Liver (tissue), 9 donors: Measurements from ENCODE around the gene TFF3. TPM values are rescaled to one million over a fixed set of nuclear protein-coding genes. Genes with fewer than 3 reads are reported as not detected.

Experiments
- DNase-seq: peaks from one replicate; pipeline ENCODE4 v3.0.0-alpha.2; 2017; ENCODE audit warnings: low spot score
- H3K27ac ChIP-seq, 2 donors: one replicate each; pipeline ENCODE4 v1.7.0; 2013; ENCODE audit warnings: inconsistent platforms in 2 of 2, low read length in 2 of 2, control low read depth in 1 of 2, low read depth in 1 of 2, mild to moderate bottlenecking in 1 of 2
- H3K27me3 ChIP-seq, 4 donors: one replicate each; pipeline versions ENCODE4 v1.6.1 to v1.7.0; 2013; ENCODE audit warnings: low read length in 3 of 4, inconsistent platforms in 1 of 4, mild to moderate bottlenecking in 1 of 4, moderate library complexity in 1 of 4; ENCODE audit not compliant: control insufficient read depth in 4 of 4, insufficient read depth in 4 of 4
- H3K36me3 ChIP-seq, 4 donors: one replicate each; pipeline versions ENCODE4 v1.6.1 to v1.7.0; 2013; ENCODE audit warnings: low read length in 3 of 4, mild to moderate bottlenecking in 3 of 4, low read depth in 1 of 4, moderate library complexity in 1 of 4; ENCODE audit not compliant: control insufficient read depth in 4 of 4, insufficient read depth in 3 of 4
- H3K4me1 ChIP-seq, 4 donors: one replicate each; pipeline versions ENCODE4 v1.6.1 to v1.7.0; 2013; ENCODE audit warnings: low read length in 3 of 4, mild to moderate bottlenecking in 3 of 4, moderate library complexity in 1 of 4; ENCODE audit not compliant: control insufficient read depth in 4 of 4, insufficient read depth in 4 of 4
- H3K4me3 ChIP-seq, 3 donors: one replicate each; pipeline versions ENCODE4 v1.6.1 to v1.7.0; 2013; ENCODE audit warnings: low read length in 3 of 3, control low read depth in 1 of 3, low read depth in 1 of 3, mild to moderate bottlenecking in 1 of 3
- H3K9ac ChIP-seq, 2 donors: one replicate each; pipeline ENCODE4 v1.7.0; 2013; ENCODE audit warnings: low read length in 2 of 2, mild to moderate bottlenecking in 2 of 2, moderate library complexity in 2 of 2, control low read depth in 1 of 2, low read depth in 1 of 2
- H3K9me3 ChIP-seq, 4 donors: one replicate each; pipeline versions ENCODE4 v1.6.1 to v1.7.0; 2013; ENCODE audit warnings: low read length in 3 of 4; ENCODE audit not compliant: control insufficient read depth in 4 of 4
- EGR1 ChIP-seq, 2 donors: IDR thresholded peaks; 2 replicates each; pipeline ENCODE4 v1.6.1; 2016 to 2018; ENCODE audit warnings: antibody characterized with exemption in 2 of 2, low read depth in 2 of 2
- FOXA1 ChIP-seq: IDR thresholded peaks from 2 replicates; pipeline ENCODE4 v1.6.1; 2016; ENCODE audit warnings: antibody characterized with exemption
- FOXA2 ChIP-seq: IDR thresholded peaks from 2 replicates; pipeline ENCODE4 v1.6.1; 2016; ENCODE audit warnings: antibody characterized with exemption
- GABPA ChIP-seq, 2 donors: IDR thresholded peaks in 1 of 2; conservative IDR thresholded peaks in 1 of 2; 2 replicates each; pipeline ENCODE4 v1.6.1; 2016; ENCODE audit warnings: antibody characterized with exemption in 2 of 2, mild to moderate bottlenecking in 1 of 2, moderate library complexity in 1 of 2
- HNF4A ChIP-seq, 2 donors: conservative IDR thresholded peaks; 2 replicates each; pipeline ENCODE4 v1.6.1; 2016; ENCODE audit warnings: antibody characterized with exemption in 2 of 2, mild to moderate bottlenecking in 2 of 2
- HNF4G ChIP-seq: IDR thresholded peaks from 2 replicates; pipeline ENCODE4 v1.6.1; 2016; ENCODE audit warnings: antibody characterized with exemption
- JUND ChIP-seq, 2 donors: IDR thresholded peaks; 2 replicates each; pipeline ENCODE4 v1.6.1; 2016; ENCODE audit warnings: antibody characterized with exemption in 2 of 2
- RAD21 ChIP-seq, 2 donors: IDR thresholded peaks; 2 replicates each; pipeline ENCODE4 v1.6.1; 2016; ENCODE audit warnings: antibody characterized with exemption in 2 of 2, mild to moderate bottlenecking in 2 of 2
- RXRA ChIP-seq, 2 donors: IDR thresholded peaks; 2 replicates each; pipeline ENCODE4 v1.6.1; 2017 to 2018; ENCODE audit warnings: antibody characterized with exemption in 2 of 2, mild to moderate bottlenecking in 1 of 2
- SP1 ChIP-seq: IDR thresholded peaks from 2 replicates; pipeline ENCODE4 v1.6.1; 2018; ENCODE audit warnings: antibody characterized with exemption, mild to moderate bottlenecking
- TAF1 ChIP-seq: conservative IDR thresholded peaks from 2 replicates; pipeline ENCODE4 v1.6.1; 2016; ENCODE audit warnings: antibody characterized with exemption, mild to moderate bottlenecking
- YY1 ChIP-seq: IDR thresholded peaks from 2 replicates; pipeline ENCODE4 v1.6.1; 2016; ENCODE audit warnings: antibody characterized with exemption, mild to moderate bottlenecking
- WGBS: extraction: QIAGEN DNeasy Blood & Tissue Kit; methylation state at CpG from one replicate; pipeline ENCODE4 v1.1.7; 2013; 5-methylcytosine and 5-hydroxymethylcytosine counted together
- polyA plus RNA-seq, 2 donors: library from polyadenylated mRNA; stranded (reverse) in 1 of 2; unstranded in 1 of 2; fragments of 200-250 nt in 1 of 2; fragments of >200 nt in 1 of 2; fragmentation: Nextera tagmentation in 1 of 2; extraction: Ambion mirVana in 1 of 2; gene quantifications; one replicate each; pipeline versions ENCODE4 v1.2.1 to v1.2.3, GENCODE V29; 2013 to 2015
- total RNA-seq, 2 donors: library from RNA; depleted of rRNA; stranded (reverse); fragments of >200 nt; gene quantifications; one replicate each; pipeline ENCODE4 v1.2.3, GENCODE V29; 2014
- TF ChIP-seq, protein P1 (sequence below): IDR thresholded peaks from 2 replicates; pipeline ENCODE4 v1.6.1; 2016; ENCODE audit warnings: antibody characterized with exemption
- TF ChIP-seq, protein P2 (sequence below): IDR thresholded peaks from 2 replicates; pipeline ENCODE4 v1.6.1; 2016; ENCODE audit warnings: antibody characterized with exemption
- TF ChIP-seq, protein P3 (sequence below): IDR thresholded peaks from 2 replicates; pipeline ENCODE4 v1.6.1; 2016; ENCODE audit warnings: antibody characterized with exemption
- TF ChIP-seq, protein P4 (sequence below): IDR thresholded peaks from 2 replicates; pipeline ENCODE4 v1.6.1; 2016; ENCODE audit warnings: antibody characterized with exemption, mild to moderate bottlenecking
- TF ChIP-seq, protein P5 (sequence below): fragments of 150-350 bp; IDR thresholded peaks from 2 replicates; pipeline ENCODE4 v1.5.1; 2017; ENCODE audit warnings: improper control_type of control experiment, low read depth, low read length; ENCODE audit not compliant: missing input control
- donor health status: healthy.
- donor health status: healthy.
- donor health status: healthy.
- donor health status: healthy.
- donor health status: healthy.

TFF3 gene
- total and polyA plus RNA-seq, 4 donors, result 0.09 to 4.1 (median 1.5) TPM

DNA sequence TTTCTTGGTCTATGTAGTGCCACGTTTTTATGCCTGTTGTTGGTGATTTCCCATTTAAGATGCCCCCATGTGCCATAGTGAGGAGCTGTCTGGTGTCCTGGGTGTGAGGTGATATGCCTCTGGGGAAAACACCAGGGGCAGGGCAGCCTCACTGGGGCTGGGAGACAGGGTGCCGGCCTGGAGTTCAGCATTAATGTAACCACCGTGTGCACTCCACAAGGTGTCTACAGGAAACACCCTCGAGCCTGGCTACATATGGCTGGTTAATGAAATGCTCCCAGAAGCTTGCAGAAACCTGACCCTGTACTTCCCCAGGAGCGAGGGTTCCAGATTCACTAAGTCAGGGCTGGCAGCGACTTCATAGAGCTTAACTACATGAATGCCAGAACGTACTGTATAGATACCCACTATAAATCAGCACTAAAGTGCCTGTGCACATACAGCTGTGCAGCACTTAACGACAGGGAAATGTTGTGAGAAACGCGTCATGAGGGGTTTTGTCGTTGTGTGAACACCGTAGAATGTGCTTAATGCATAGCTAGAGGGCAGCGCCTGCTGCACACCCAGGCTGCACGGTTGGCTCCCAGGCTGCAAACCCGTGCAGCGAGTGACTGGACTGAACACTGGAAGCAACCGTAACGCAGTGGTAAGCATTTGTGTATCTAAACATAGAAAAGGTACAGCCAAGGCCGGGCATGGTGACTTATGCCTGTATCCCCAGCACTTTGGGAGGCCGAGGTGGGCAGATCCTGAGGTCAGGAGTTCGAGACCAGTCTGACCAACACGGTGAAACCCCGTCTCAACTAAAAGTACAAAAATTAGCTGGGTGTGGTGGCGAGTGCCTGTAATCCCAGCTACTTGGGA, 25.2 kb upstream of the TFF3 start:
- H3K27me3 ChIP-seq, result no peaks in the 10 kb centered on the region
- H3K9me3 ChIP-seq, result no peaks in the 10 kb centered on the region
- DNase-seq, result peak; percentile 27
- H3K27ac ChIP-seq, result no peak overlapping the region
- TF ChIP-seq YY1 (no peak), SP1 (no peak), EGR1 (IDR thresholded peaks at IDR 0.05; ENCODE audit: low read depth in 2 of 2) (no peak), RXRA (IDR thresholded peaks at IDR 0.05) (no peak), GABPA (IDR thresholded peaks at IDR 0.05 in 1 of 2, conservative IDR thresholded peaks at IDR 0.05 in 1 of 2) (no peak), TAF1 (no peak), JUND (IDR thresholded peaks at IDR 0.05) (no peak), HNF4A (conservative IDR thresholded peaks at IDR 0.05) (no peak)
- TF ChIP-seq, protein P1, sequence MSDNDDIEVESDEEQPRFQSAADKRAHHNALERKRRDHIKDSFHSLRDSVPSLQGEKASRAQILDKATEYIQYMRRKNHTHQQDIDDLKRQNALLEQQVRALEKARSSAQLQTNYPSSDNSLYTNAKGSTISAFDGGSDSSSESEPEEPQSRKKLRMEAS, result no peak
- TF ChIP-seq, protein P2, sequence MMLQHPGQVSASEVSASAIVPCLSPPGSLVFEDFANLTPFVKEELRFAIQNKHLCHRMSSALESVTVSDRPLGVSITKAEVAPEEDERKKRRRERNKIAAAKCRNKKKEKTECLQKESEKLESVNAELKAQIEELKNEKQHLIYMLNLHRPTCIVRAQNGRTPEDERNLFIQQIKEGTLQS, result no peak
- 88% methylated on average over 24 of the region's 24 CpGs for WGBS
- H3K4me3 ChIP-seq, result no peak overlapping the region
- H3K36me3 ChIP-seq, result no peaks in the 10 kb centered on the region
- peaks cover 0 to 5% (median 0%) of the 10 kb centered on the region in 4 donors for H3K4me1 ChIP-seq
- H3K9ac ChIP-seq, result no peak overlapping the region

DNA sequence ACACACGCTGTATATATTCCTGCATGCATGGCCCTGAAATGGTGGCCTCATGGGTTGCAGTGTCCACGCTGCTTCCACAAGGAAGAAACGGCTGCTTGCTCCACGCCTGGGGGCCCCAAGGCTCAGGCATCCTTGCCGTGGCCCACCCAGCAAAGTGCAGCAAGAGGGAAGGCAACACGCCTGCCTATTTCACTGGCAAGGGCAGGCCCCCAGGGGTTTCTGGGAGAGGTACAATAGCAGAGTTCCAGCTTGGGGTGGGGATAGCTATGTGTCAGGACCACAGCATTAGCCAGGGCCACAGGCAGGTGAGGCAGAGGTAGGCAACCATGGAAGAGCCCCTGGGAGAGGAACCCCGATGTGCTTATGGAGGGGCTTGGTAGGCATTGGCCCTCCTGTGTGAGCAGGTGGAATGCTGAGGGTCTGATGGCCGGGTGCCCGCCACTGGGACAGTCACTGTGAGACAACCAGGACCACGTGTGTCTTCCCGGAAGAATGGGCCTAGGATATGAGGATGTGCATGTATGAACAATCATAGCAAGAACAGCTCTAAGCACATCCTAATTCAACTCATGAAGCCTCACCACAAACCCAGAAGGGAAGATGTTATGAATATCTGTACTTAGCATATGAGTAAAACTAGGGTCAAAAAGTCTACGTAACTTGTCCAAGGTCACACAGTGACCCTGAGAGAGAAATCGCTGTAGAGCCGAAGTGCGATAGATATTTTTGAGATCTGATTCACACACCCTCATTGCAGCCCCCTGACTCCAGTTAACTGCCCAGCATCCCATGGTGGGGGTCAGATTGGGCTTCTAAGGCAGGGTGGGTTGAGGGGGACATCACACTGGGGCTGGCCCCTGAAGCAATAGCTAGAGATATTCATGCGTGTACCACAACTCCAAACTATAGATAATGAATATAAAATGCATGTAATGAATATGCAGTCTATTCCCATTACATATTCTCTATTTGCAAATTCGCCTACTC, 23.8 kb upstream of the TFF3 start:
- no peak for DNase-seq
- Histone ChIP-seq H3K4me1 (peaks cover 0 to 5% (median 0%) of the 10 kb centered on the region in 4 donors), H3K36me3 (no peaks in the 10 kb centered on the region), H3K27ac (no peak overlapping the region), H3K4me3 (no peak overlapping the region), H3K9ac (no peak overlapping the region), H3K9me3 (no peaks in the 10 kb centered on the region), H3K27me3 (no peaks in the 10 kb centered on the region)
- 92% methylated on average over 17 of the region's 17 CpGs for whole genome bisulfite sequencing
- no peak for TF ChIP-seq FOXA2
- TF ChIP-seq, protein P3, sequence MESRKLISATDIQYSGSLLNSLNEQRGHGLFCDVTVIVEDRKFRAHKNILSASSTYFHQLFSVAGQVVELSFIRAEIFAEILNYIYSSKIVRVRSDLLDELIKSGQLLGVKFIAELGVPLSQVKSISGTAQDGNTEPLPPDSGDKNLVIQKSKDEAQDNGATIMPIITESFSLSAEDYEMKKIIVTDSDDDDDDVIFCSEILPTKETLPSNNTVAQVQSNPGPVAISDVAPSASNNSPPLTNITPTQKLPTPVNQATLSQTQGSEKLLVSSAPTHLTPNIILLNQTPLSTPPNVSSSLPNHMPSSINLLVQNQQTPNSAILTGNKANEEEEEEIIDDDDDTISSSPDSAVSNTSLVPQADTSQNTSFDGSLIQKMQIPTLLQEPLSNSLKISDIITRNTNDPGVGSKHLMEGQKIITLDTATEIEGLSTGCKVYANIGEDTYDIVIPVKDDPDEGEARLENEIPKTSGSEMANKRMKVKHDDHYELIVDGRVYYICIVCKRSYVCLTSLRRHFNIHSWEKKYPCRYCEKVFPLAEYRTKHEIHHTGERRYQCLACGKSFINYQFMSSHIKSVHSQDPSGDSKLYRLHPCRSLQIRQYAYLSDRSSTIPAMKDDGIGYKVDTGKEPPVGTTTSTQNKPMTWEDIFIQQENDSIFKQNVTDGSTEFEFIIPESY, result no peak
- TF ChIP-seq, protein P2, result no peak
- TF ChIP-seq RXRA (IDR thresholded peaks at IDR 0.05), result no peak
- TF ChIP-seq HNF4G, result no peak
- TF ChIP-seq, protein P1, result no peak
- no peak for TF ChIP-seq TAF1
- TF ChIP-seq, protein P4, sequence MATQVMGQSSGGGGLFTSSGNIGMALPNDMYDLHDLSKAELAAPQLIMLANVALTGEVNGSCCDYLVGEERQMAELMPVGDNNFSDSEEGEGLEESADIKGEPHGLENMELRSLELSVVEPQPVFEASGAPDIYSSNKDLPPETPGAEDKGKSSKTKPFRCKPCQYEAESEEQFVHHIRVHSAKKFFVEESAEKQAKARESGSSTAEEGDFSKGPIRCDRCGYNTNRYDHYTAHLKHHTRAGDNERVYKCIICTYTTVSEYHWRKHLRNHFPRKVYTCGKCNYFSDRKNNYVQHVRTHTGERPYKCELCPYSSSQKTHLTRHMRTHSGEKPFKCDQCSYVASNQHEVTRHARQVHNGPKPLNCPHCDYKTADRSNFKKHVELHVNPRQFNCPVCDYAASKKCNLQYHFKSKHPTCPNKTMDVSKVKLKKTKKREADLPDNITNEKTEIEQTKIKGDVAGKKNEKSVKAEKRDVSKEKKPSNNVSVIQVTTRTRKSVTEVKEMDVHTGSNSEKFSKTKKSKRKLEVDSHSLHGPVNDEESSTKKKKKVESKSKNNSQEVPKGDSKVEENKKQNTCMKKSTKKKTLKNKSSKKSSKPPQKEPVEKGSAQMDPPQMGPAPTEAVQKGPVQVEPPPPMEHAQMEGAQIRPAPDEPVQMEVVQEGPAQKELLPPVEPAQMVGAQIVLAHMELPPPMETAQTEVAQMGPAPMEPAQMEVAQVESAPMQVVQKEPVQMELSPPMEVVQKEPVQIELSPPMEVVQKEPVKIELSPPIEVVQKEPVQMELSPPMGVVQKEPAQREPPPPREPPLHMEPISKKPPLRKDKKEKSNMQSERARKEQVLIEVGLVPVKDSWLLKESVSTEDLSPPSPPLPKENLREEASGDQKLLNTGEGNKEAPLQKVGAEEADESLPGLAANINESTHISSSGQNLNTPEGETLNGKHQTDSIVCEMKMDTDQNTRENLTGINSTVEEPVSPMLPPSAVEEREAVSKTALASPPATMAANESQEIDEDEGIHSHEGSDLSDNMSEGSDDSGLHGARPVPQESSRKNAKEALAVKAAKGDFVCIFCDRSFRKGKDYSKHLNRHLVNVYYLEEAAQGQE, result no peak
- TF ChIP-seq YY1, result no peak
- TF ChIP-seq SP1, result no peak
- no peak for TF ChIP-seq FOXA1
- no peak for TF ChIP-seq RAD21 (IDR thresholded peaks at IDR 0.05)
- no peak for TF ChIP-seq HNF4A (conservative IDR thresholded peaks at IDR 0.05)
- TF ChIP-seq, protein P5, sequence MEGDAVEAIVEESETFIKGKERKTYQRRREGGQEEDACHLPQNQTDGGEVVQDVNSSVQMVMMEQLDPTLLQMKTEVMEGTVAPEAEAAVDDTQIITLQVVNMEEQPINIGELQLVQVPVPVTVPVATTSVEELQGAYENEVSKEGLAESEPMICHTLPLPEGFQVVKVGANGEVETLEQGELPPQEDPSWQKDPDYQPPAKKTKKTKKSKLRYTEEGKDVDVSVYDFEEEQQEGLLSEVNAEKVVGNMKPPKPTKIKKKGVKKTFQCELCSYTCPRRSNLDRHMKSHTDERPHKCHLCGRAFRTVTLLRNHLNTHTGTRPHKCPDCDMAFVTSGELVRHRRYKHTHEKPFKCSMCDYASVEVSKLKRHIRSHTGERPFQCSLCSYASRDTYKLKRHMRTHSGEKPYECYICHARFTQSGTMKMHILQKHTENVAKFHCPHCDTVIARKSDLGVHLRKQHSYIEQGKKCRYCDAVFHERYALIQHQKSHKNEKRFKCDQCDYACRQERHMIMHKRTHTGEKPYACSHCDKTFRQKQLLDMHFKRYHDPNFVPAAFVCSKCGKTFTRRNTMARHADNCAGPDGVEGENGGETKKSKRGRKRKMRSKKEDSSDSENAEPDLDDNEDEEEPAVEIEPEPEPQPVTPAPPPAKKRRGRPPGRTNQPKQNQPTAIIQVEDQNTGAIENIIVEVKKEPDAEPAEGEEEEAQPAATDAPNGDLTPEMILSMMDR, result no peak
- TF ChIP-seq EGR1 (IDR thresholded peaks at IDR 0.05; ENCODE audit: low read depth in 2 of 2), result no peak
